ENCODE results near the gene MPPE1.

- TF ChIP-seq CTCF (conservative IDR thresholded peaks at IDR 0.05; ENCODE audit: low read length) = no peak
- TF ChIP-seq EZH2phosphoT487 (IDR thresholded peaks at IDR 0.05; ENCODE audit: borderline replicate concordance, low read depth, low read length) = no peak
Observed at GRCh38 chr18:11932393-11932792, 24.3 kb upstream of the MPPE1 start.

Data from OCI-LY7 (cell line).